ENCODE results near the gene IGFBP2.
"Not testable (repeated sequence)": the region's sequence is repeated elsewhere in the genome, so short reads cannot be mapped to it uniquely, and the experiment has no call there.

Gene IGFBP2

DNA sequence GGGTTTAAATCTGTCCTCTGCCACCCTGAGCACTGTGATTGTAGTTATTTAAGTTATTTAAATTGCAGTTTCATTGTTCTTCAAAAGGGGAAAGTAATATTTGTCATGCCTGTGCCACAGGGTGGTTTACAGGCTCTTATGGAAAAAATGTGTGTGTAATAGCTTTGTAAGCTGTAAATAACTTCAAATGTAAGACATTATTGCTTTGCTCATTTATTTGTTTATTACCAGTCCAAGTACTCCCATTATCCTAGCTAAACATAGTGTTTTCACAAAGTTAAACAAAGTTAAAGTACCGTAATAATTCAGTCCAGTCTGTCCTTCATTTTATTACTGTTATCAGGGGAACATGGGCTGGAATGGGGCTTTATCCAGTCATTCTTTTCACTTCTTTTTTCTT lies 43.4 kb upstream of the IGFBP2 start:
- no peak for TF ChIP-seq CTCF (IDR thresholded peaks at IDR 0.05; ENCODE audit: unreplicated experiment in 3 of 3)

DNA sequence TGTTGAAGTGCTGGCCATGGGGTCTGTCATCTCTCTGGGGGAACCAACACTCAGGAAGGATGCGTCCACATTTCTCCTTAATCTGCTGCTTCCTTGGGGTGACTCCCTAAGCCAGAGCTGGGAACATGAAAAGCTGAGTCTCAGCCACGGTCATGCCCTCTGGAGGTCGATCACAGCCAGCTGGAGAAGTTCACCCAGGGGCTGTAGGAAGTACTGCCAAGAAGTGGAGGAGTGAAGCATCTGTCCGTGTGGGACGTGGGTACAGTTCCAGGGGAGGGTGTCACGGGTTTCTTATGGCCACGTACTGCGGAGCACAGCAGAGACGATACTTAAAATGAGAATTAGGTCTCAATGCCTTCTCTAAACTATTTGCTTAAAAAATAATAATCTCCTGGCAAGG lies 42.4 kb upstream of the IGFBP2 start:
- no peak for TF ChIP-seq CTCF (IDR thresholded peaks at IDR 0.05; ENCODE audit: unreplicated experiment in 3 of 3)
- Mint-ChIP-seq H3K4me1 (peaks cover 30% of the 10 kb centered on the region), H3K27ac (peak overlapping the region in 2 of 3 experiments; percentile 71 to 94), H3K4me3 (peak overlapping the region in 1 of 3 experiments; percentile 10), H3K27me3 (ENCODE audit: low read depth) (no peaks in the 10 kb centered on the region), H3K36me3 (ENCODE audit: low read depth) (no peaks in the 10 kb centered on the region), H3K9me3 (no peaks in the 10 kb centered on the region)

More for the DNA sequence above, 43.4 kb upstream of the IGFBP2 start:
- Mint-ChIP-seq H3K9me3 (no peaks in the 10 kb centered on the region), H3K27me3 (ENCODE audit: low read depth) (no peaks in the 10 kb centered on the region), H3K36me3 (ENCODE audit: low read depth) (no peaks in the 10 kb centered on the region), H3K27ac (peak overlapping the region in 2 of 3 experiments; percentile 71 to 94), H3K4me1 (peaks cover 29% of the 10 kb centered on the region), H3K4me3 (no peak overlapping the region)

- TF ChIP-seq CTCF (IDR thresholded peaks at IDR 0.05; ENCODE audit: unreplicated experiment in 3 of 3), result no peak
- Mint-ChIP-seq H3K27me3 (ENCODE audit: low read depth) (no peaks in the 10 kb centered on the region), H3K27ac (no peak overlapping the region), H3K9me3 (no peaks in the 10 kb centered on the region), H3K4me3 (no peak overlapping the region), H3K36me3 (ENCODE audit: low read depth) (no peaks in the 10 kb centered on the region), H3K4me1 (peaks cover 37% of the 10 kb centered on the region)
Observed at GRCh38 chr2:216591480-216591879, 41.7 kb upstream of the IGFBP2 start.

GRCh38 chr2:216594081-216594480 lies 39.1 kb upstream of the IGFBP2 start:
- Mint-ChIP-seq H3K4me3 (no peak overlapping the region), H3K9me3 (no peaks in the 10 kb centered on the region), H3K36me3 (ENCODE audit: low read depth) (no peaks in the 10 kb centered on the region), H3K4me1 (peaks cover 44% of the 10 kb centered on the region), H3K27me3 (ENCODE audit: low read depth) (no peaks in the 10 kb centered on the region), H3K27ac (no peak overlapping the region)
- TF ChIP-seq CTCF (IDR thresholded peaks at IDR 0.05; ENCODE audit: unreplicated experiment in 3 of 3), result no peak

DNA sequence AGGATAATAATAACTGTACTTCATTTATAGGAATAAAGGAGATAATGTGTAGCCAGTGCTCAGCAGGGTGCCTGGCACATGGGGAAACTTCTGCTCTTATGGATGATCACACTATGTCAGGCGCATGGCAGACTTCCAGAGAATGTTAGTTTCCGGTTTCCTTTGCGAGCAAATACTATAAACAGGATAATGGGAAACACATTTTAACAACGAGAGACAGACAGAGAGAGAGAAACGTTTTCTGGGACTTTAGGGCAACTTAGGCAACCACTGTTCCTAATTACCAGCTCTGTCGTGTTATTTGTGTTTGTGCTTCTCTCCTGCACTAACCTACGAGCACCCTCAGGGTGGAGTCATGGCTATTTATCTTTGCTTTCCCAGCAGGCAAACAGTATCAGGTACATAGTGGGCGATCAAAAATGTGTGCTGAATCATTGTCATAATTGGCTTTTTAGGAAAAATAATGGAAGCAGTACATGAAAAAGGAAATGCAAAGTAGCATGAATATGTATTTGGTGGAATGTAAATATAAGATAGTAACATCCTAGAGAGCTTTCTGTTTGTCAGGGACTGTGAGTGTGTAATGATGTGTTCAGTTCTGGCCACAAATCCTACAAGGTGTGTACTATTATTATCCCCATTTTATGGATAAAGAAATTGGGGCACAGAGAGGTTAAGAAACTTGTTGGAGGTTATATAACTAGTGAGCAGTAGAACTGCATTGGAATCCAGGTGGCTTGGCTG lies 36.8 kb upstream of the IGFBP2 start:
- Mint-ChIP-seq H3K36me3 (ENCODE audit: low read depth) (no peaks in the 10 kb centered on the region), H3K4me1 (peaks cover 27% of the 10 kb centered on the region), H3K4me3 (peak overlapping the region in 1 of 3 experiments; percentile 4), H3K9me3 (no peaks in the 10 kb centered on the region), H3K27me3 (ENCODE audit: low read depth) (no peaks in the 10 kb centered on the region), H3K27ac (peak overlapping the region; percentile 87 to 93 (median 90))
- TF ChIP-seq CTCF (IDR thresholded peaks at IDR 0.05; ENCODE audit: unreplicated experiment in 3 of 3), result no peak

- Mint-ChIP-seq H3K36me3 (ENCODE audit: low read depth) (no peaks in the 10 kb centered on the region), H3K4me1 (peaks cover 27% of the 10 kb centered on the region), H3K27ac (peak overlapping the region; percentile 87 to 93 (median 90)), H3K4me3 (no peak overlapping the region), H3K9me3 (no peaks in the 10 kb centered on the region), H3K27me3 (ENCODE audit: low read depth) (no peaks in the 10 kb centered on the region)
- no peak for TF ChIP-seq CTCF (IDR thresholded peaks at IDR 0.05; ENCODE audit: unreplicated experiment in 3 of 3)
Observed at GRCh38 chr2:216596980-216597509, 36.2 kb upstream of the IGFBP2 start.

GRCh38 chr2:216597825-216598224 lies 35.4 kb upstream of the IGFBP2 start:
- H3K9me3 Mint-ChIP-seq; H3K27me3 Mint-ChIP-seq (ENCODE audit: low read depth); H3K36me3 Mint-ChIP-seq (ENCODE audit: low read depth); H3K4me3 Mint-ChIP-seq; H3K27ac Mint-ChIP-seq: not testable (repeated sequence)
- H3K4me1 Mint-ChIP-seq, result peaks cover 30% of the 10 kb centered on the region

All from nephron (organoid).